Measurements from ENCODE around the gene SEMA3A.

Gene SEMA3A

GRCh38 chr7:84195295-84196060, 889 bp upstream of the SEMA3A start:
- no peak for DNase-seq

- DNase-seq, result peak; percentile 34 to 40
Measured at GRCh38 chr7:84193747-84194146, 842 bp downstream of the SEMA3A start.

- DNase-seq, result no peak
Measured at GRCh38 chr7:84191842-84192241, 2.7 kb downstream of the SEMA3A start.

- DNase-seq, result no peak
Measured at GRCh38 chr7:84191261-84191660, 3.3 kb downstream of the SEMA3A start.

GRCh38 chr7:84190016-84190705, 4.4 kb downstream of the SEMA3A start:
- DNase-seq, result no peak

GRCh38 chr7:84188786-84189405, 5.7 kb downstream of the SEMA3A start:
- peak; percentile 54 to 82 for DNase-seq

GRCh38 chr7:84187813-84188510, 6.6 kb downstream of the SEMA3A start:
- DNase-seq, result peak in 1 of 2 experiments; percentile 11

- no peak for DNase-seq
Measured at GRCh38 chr7:84187087-84187805, 7.3 kb downstream of the SEMA3A start.

GRCh38 chr7:84183741-84184140, 10.8 kb downstream of the SEMA3A start:
- DNase-seq, result no peak

- DNase-seq, result no peak
Measured at GRCh38 chr7:84182301-84182700, 12.3 kb downstream of the SEMA3A start.

- DNase-seq, result no peak
Measured at GRCh38 chr7:84181628-84182027, 13.0 kb downstream of the SEMA3A start.

- no peak for DNase-seq
Measured at GRCh38 chr7:84177758-84178412, 16.7 kb downstream of the SEMA3A start.

GRCh38 chr7:84176716-84177115, 17.9 kb downstream of the SEMA3A start:
- no peak for DNase-seq

GRCh38 chr7:84175461-84175860, 19.1 kb downstream of the SEMA3A start:
- DNase-seq, result no peak

GRCh38 chr7:84170646-84171045, 23.9 kb downstream of the SEMA3A start:
- DNase-seq, result no peak

- DNase-seq, result peak in 1 of 2 experiments; percentile 41
Measured at GRCh38 chr7:84162584-84162983, 32.0 kb downstream of the SEMA3A start.

- DNase-seq, result peak; percentile 31 to 77
Measured at GRCh38 chr7:84162125-84162524, 32.5 kb downstream of the SEMA3A start.

- peak; percentile 76 to 80 for DNase-seq
Measured at GRCh38 chr7:84161398-84161797, 33.2 kb downstream of the SEMA3A start.

- peak in 1 of 2 experiments; percentile 30 for DNase-seq
Measured at GRCh38 chr7:84159435-84159834, 35.2 kb downstream of the SEMA3A start.

GRCh38 chr7:84157171-84157570, 37.4 kb downstream of the SEMA3A start:
- DNase-seq, result peak; percentile 95 to 97

- DNase-seq, result no peak
Measured at GRCh38 chr7:84154991-84155781, 39.4 kb downstream of the SEMA3A start.

Data from NCI-H526 (cell line).